HG03060 (cell line): ENCODE measurements around the gene HAND2.
A peak's percentile ranks its signal among the peaks of the same experiment; 100 is the strongest.

ENCODE experiments used
- ATAC-seq: cut with Tn5 transposase; IDR thresholded peaks from one replicate; pipeline ENCODE4 v1.9.1; 2021; ENCODE audit warnings: low read depth, moderate number of reproducible peaks; ENCODE audit not compliant: unreplicated experiment

Gene HAND2

GRCh38 chr4:173504181-173504503, 25.9 kb downstream of the HAND2 start:
- ATAC-seq = no peak

GRCh38 chr4:173503330-173504180, 26.5 kb downstream of the HAND2 start:
- no peak for ATAC-seq

- ATAC-seq = no peak
Observed at GRCh38 chr4:173502282-173502681, 27.7 kb downstream of the HAND2 start.

DNA sequence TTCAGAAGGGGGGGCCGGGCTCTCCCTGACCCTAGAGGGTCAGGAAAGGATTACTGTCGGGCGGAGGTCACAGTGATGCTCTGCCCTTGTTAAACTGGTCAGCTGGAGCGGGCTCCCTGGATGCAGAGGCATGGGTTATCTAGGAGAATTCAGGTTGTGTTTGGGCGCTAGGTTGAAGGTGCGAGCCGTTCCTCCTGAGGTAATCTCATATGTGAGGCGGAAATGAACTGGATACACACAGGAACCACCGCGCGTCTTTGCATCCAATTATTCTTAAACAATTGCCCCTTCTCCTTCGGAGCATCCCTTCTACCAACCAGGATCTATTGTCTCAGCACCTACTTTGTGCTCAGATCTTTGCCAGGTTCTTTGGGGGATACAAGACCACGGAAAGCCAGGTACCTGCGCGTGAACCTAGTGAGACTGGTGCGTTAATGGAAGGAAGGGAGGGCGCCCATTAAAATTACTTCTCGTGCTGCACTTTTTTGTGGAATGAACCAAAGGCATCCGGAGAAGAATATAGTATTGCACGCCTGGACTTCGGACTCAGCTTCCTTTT, 28.4 kb downstream of the HAND2 start:
- ATAC-seq = no peak

DNA sequence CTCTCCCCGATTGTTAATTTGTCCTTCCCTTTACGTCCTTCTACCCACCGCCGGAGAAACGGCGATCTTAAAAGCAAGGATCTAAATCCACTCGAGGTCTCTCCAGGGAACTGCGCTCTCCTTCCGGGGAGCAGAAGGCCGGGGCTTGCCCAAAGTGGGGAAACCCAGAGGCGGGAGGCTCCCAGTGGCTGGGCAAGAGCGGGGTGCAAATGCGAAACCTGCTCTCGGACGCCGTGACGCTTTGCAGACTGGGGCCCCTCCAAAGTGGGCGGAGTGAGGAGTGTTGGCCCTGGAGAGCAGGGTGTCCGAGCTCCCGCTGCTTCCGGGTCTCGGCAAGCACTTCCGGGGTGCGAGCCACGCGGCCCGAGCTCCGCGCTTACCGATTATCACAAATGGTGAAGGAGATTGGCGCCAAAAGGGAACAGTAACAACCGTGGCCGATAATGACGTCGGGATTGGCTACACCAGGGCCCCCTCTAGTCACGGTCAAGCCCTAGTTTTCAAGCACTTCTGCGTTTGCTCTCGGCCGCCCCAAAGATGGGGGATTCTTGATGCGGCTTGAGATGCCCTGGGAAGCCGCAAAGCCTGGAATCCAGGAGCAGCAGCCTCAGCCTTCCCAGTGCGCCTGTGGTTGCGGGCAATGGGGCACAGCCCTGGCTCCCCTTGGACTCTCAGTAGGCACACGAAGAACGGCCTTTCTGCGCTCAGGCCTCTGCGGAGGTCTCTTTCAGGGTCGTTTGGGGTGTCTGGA, 29.0 kb downstream of the HAND2 start:
- no peak for ATAC-seq

DNA sequence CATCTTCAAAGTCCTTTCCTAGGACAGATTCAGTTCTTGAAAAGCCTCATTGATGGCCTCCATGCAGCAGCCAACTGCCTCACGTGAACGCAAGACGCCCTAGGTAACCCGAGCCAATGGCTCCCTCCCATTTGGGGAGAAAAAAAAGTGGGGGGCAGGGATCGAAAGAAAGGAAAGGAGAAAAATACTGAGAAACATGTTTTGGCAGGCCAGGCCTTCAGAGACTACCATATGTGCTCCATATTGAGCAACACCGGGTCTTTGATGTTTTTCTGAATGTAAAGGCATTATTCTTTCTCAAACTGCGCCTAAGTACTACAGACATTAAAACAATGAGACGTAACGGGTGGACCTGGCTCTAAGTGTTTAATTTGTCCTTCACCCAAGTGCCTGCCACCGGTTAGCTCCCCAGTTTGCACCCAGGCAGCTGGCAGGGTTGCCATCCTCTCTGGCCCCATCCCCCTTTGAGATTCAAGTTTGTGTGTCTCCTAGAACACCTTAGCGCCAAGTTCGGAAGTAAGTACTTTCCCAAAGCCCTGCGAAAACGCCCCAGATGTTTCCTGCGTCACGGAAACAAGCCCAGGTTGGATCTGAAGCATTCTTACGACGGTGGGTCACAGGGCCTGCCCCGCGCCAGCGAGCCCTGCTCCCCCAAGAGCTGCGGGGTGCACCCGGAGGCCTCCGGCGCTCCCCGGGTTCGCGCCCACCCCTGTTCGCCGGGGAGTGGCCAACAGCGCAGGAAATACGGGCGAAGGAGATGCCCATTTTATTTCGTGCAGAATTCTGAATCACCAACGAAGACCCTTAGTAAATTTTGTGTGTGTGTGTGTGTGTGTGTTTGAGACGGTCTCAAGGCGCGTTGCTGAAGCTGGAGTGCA, 30.1 kb downstream of the HAND2 start:
- ATAC-seq = no peak

GRCh38 chr4:173498771-173499170, 31.3 kb downstream of the HAND2 start:
- ATAC-seq = no peak

DNA sequence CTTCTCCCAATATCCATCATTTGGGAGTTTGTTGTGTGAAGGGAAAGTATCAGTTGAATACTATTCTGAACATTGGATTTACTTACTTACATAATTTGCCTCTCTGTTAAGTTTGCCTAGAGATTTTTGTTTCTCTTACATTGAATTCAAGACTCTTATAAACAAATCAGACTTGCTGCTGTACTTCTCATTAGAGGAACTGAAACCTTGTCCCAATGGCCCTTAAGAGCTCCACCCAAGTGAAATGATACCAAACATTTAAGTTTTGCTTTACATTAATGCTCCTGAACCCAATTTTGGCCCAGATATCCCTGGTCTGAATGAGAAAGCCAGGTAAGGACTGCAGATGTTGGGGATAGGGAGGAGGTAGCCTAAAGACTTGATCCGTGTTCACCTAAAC, 32.0 kb downstream of the HAND2 start:
- ATAC-seq = peak; percentile 42

DNA sequence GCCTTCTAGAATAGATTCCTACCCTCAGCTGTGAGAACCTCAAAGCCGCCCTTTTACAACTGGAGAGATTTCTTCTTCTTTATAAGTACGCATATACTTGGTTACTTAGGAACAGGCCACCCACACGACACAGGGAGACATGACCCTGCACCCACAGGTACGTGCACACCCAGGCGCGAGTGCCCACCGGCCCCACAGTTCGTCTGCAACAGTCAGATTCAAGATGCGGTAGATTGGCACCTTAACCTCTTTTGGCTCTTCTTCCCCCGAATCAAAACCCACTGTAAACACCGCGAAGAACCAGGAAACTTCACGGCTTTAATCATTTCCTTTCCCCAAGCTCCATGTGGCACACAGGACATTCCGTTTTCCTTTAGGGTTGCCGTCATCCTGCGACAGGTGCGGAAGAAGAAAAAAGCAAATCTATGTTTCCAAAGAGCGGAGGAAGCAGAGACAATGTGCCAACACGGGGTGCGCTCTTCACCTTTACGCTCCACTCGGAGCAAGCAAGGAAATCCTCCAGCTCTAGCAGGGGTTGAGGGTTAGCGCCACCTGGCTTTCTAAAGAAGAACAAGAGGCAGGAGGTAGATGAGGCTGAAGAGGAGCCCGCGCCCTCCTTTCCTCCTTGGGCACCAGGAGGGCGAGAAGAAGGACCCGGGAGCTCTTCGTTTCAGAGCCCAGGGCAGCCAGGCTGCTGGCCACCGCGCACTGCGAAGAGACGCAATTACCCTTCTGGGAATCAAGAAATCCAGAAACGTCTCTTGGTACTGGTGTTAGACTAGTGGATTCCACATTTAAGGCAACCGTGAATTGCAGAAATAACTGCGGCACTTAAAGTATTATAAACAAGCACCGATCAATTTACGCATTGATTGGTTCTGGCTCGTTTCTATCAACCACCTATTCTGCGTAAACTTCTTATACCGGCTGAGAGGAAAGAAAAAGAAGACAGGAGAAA, 35.7 kb downstream of the HAND2 start:
- peak; percentile 85 for ATAC-seq

DNA sequence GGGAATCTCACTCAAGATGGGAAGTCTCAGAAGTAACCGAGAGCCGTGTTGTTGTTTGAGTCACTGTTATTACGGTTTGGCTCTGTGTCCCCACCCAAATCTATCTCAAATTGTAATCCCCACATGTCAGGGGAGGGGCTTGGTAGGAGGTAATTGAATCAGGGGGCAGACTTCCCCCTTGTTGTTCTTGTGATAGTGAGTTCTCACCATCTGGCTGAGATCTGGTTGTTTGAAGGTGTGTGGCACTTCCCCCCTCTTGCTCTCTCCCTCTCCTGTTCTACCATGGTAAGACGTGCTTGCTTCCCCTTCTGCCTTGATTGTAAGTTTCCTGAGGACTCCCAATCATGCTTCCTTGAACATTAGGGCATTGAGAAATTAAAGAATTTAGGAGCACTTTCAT, 37.0 kb downstream of the HAND2 start:
- no peak for ATAC-seq

DNA sequence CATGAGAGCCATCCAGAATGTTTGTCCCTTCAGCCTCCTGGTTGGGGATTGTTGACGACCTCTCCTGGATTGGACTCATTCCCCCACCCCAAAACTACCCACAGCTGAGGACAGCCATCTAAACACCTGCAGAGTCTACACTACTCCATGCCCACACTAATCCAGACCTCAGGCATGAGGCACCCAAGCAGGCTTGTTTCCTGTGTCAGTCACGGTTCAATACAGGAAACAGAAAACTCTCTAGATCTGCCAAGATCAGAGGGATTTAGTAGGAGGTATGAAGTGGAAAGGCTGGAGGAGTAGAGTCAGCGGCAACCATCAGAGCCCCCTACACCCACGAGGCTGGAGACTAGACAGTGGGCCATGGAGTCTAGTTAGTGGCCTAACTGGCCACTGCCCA, 37.7 kb downstream of the HAND2 start:
- ATAC-seq = no peak

DNA sequence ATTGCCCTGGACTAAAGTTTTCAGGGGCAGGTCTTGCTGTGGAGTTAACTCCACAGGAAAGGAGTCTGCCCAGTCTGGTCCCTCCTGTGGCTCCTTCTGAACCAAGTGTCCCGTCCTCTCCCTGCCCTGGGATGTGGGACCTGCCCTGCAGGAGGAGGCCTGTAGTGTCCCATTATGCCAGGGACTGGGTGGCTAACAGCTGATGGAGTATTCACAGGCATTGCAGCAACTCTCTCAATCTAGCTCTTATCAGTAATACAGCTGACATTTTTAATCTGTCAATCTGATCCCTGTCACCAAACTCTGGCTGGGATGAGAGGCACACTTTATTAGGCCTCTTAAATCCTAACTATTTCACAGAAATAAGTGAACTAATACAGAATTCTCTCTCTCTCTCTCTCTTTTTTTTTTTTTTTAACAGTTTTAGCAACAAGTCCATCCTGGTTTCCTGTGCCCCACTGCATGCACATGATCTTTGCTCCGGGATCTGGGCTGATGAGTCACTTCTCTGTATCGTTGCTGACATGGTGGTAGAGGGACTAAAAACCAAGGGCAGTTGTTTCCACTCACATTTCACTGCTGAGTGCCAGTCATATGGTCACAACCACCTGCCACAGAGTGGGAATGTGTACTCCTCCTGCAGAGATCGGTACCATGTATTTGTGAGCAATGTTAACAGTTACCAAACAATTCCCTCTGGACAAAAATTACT, 39.1 kb downstream of the HAND2 start:
- no peak for ATAC-seq

DNA sequence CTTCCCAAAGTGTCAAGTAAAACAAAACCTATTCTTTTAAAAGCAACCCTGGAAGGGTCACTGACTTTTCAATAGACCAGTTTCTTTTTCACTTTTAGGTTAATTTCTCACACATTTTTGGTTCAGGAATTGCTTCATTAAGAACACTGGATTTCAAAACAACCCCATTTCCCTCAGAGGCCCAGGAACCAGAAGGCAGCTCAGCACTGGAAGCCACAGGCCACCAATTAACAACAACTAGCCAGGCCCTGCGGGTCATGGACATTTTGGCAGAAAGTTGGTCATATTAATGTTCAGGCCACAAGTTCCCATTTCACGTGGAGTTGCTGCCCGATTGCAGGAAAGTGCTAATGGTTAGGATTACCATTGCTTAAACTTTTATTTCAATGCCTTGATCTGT, 39.8 kb downstream of the HAND2 start:
- no peak for ATAC-seq

DNA sequence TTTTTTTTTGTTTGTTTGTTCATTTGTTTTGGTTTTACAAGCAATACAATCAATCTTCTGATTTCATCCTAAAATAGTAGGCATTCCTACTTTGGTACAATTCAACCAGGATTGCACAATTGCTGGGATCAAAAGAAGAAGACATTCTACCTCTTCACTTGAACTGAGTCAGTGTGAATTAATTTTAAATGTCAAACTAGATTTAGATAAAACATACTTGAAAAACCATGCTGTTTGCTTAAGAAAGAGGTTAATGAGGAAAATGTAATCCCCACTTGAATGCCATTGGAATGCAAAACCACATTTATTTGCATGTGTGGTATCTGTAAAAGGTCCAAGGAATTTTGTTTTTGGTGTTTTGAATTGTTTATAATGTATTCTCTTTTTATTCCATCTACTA, 40.5 kb downstream of the HAND2 start:
- no peak for ATAC-seq

DNA sequence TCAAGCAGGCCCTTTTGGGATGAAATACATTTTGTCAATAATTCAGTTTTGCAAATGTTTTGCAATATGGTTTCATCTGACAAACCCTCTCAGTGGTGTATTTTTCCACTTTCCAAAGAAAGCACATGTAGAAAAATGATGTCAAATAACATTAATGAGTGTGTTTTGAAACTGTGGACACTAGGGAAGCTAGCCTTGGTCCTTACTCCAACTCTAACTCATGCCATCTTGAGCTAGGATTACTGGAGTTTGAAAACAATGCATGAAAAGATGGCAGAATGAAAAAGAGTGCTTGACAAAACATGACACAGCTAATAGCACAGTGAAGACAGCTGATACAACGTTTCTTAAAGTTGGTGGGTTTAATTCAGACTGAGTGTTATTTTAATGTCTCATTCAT, 41.4 kb downstream of the HAND2 start:
- no peak for ATAC-seq

DNA sequence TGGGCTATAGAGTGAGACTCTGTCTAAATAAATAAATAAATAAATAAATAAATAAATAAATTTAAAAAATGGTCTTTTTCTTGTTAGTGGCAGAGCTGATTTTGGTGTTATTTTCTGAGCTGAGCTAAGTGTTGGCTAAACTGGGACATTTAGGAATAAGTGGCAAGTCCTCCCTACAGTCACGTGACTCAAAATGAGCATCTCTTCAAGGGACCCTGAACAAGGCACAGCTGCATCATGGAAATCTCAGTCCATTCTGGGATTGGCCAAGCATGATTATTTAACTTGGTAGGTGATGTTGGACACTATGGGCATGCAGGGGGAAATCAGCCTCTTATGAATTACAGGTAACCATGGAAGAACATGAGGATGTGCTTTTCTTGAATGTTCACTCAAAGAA, 42.0 kb downstream of the HAND2 start:
- no peak for ATAC-seq

DNA sequence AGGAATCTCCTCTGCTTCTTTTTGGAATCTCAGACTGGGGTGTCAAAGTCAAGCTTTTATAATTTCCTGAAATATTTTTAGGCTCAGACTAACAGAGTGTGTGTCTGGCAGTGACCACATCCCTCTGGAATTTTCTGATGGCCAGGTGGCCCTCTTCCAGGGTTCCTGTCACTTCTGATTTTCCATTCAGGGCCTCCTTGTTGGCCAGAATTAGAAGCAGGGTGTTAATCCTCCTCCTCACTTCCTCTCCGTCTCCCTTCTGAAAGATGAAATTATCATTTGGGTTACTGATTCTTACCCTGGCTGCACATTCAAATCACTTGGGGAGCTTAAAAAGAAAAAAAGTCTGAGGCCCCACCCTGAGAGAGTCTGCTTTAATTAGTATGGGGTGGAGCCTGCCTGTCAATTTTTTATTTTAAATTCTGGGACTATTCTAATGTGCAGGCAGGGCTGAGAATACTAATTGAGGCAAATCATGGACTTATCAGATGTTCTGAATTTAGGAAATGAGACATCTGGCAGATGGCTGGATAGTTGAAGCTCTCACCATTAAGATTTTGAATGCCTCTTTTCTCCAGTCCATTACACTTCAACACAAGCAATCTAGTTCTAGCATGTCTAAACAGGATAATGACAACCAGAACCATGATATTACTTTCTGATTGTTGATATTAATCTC, 43.2 kb downstream of the HAND2 start:
- no peak for ATAC-seq

- ATAC-seq = no peak
Observed at GRCh38 chr4:173485164-173485563, 44.9 kb downstream of the HAND2 start.
